DND-41 (cell line): ENCODE data around the gene PADI3.

Experiments used
- ATAC-seq: fragments of 200-7000 bp; cut with Tn5 transposase; 3 replicates; pipeline ENCODE4 v1.9.1; 2021; ENCODE audit warnings: low read depth; ENCODE audit not compliant: insufficient read depth
- DNase-seq: peaks from one replicate; pipeline ENCODE4 v3.0.0-alpha.2; 2020
- H2AFZ ChIP-seq: 2 replicates; pipeline ENCODE4 v1.6.0; 2012; ENCODE audit warnings: low read depth, low read length
- H3K27ac ChIP-seq: 2 replicates; pipeline ENCODE4 v1.5.1; 2012; ENCODE audit warnings: low read length, inconsistent platforms
- H3K27me3 ChIP-seq: fragments of 200-600 bp; sonication (generic); 2 replicates; pipeline ENCODE4 v1.6.0; 2012; ENCODE audit warnings: low read length, mild to moderate bottlenecking, inconsistent platforms; ENCODE audit not compliant: insufficient read depth, poor library complexity
- H3K36me3 ChIP-seq: 2 replicates; pipeline ENCODE4 v1.5.1; 2012; ENCODE audit warnings: low read length, inconsistent platforms; ENCODE audit not compliant: insufficient read depth
- H3K4me1 ChIP-seq: 2 replicates; pipeline ENCODE4 v1.5.1; 2012; ENCODE audit warnings: mild to moderate bottlenecking, low read length; ENCODE audit not compliant: insufficient read depth
- H3K4me2 ChIP-seq: 2 replicates; pipeline ENCODE4 v1.6.0; 2012; ENCODE audit warnings: mild to moderate bottlenecking, moderate library complexity, low read length, inconsistent platforms; ENCODE audit not compliant: insufficient read depth
- H3K4me3 ChIP-seq, 2 experiments: fragments of 200-600 bp in 1 of 2; shearing (Covaris generic) in 1 of 2; 2 replicates each; pipeline ENCODE4 v1.5.1; 2012 to 2016; ENCODE audit warnings: inconsistent platforms in 2 of 2, low read length in 2 of 2, mild to moderate bottlenecking in 2 of 2, low read depth in 1 of 2, moderate library complexity in 1 of 2
- H3K79me2 ChIP-seq: 2 replicates; pipeline ENCODE4 v1.6.0; 2012; ENCODE audit warnings: low read length, inconsistent platforms; ENCODE audit not compliant: insufficient read depth
- H3K9ac ChIP-seq: 2 replicates; pipeline ENCODE4 v1.6.0; 2012; ENCODE audit warnings: low read depth, mild to moderate bottlenecking, inconsistent platforms, low read length, moderate library complexity
- H3K9me3 ChIP-seq: 2 replicates; pipeline ENCODE4 v1.5.1; 2012; ENCODE audit warnings: low read length, moderate library complexity, mild to moderate bottlenecking, inconsistent platforms; ENCODE audit not compliant: insufficient read depth, severe bottlenecking
- H4K20me1 ChIP-seq: 2 replicates; pipeline ENCODE4 v1.6.0; 2012; ENCODE audit warnings: low read length; ENCODE audit not compliant: insufficient read depth
- EZH2 ChIP-seq: IDR thresholded peaks from 3 replicates; pipeline ENCODE4 v1.6.1; 2012; ENCODE audit warnings: borderline replicate concordance, low read depth, mild to moderate bottlenecking, moderate library complexity, low read length, inconsistent platforms; ENCODE audit not compliant: severe bottlenecking
- TF ChIP-seq, protein P1 (sequence below): IDR thresholded peaks from 2 replicates; pipeline ENCODE4 v1.5.1; 2012; ENCODE audit warnings: borderline replicate concordance, low read length, moderate library complexity, mild to moderate bottlenecking; ENCODE audit not compliant: poor library complexity, severe bottlenecking; ENCODE audit errors: extremely low read depth

Gene PADI3

DNA sequence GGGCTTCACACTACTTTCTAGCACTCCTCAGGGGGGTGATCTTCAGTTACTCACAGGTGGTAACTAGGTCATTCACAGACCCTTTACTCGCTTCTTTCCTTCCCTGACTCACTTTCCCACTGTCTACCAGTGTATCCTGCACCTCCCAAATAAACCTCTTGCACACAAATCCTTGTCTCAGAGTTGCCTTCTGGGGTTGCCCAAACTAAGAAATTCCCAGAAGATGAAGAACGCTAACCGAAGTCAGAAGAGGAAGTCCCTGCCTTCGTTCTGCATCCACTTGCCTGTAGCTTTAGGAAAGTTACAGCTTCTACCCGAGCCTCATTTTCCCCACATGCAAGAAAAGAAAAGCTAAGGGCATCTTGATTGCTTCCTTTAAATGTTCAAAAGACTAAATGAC lies 47.2 kb downstream of the PADI3 start:
- TF ChIP-seq, protein P1, sequence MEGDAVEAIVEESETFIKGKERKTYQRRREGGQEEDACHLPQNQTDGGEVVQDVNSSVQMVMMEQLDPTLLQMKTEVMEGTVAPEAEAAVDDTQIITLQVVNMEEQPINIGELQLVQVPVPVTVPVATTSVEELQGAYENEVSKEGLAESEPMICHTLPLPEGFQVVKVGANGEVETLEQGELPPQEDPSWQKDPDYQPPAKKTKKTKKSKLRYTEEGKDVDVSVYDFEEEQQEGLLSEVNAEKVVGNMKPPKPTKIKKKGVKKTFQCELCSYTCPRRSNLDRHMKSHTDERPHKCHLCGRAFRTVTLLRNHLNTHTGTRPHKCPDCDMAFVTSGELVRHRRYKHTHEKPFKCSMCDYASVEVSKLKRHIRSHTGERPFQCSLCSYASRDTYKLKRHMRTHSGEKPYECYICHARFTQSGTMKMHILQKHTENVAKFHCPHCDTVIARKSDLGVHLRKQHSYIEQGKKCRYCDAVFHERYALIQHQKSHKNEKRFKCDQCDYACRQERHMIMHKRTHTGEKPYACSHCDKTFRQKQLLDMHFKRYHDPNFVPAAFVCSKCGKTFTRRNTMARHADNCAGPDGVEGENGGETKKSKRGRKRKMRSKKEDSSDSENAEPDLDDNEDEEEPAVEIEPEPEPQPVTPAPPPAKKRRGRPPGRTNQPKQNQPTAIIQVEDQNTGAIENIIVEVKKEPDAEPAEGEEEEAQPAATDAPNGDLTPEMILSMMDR, result no peak
- TF ChIP-seq EZH2, result no peak
- Histone ChIP-seq H3K9me3 (peaks cover 5% of the 10 kb centered on the region), H3K36me3 (no peaks in the 10 kb centered on the region), H3K4me2 (no peak overlapping the region), H3K4me3 (no peak overlapping the region), H3K9ac (no peak overlapping the region), H3K4me1 (no peaks in the 10 kb centered on the region), H3K27ac (no peak overlapping the region), H3K27me3 (no peaks in the 10 kb centered on the region), H4K20me1 (no peaks in the 10 kb centered on the region), H3K79me2 (no peaks in the 10 kb centered on the region), H2AFZ (no peak overlapping the region)
- ATAC-seq, result no peak
- DNase-seq, result no peak

DNA sequence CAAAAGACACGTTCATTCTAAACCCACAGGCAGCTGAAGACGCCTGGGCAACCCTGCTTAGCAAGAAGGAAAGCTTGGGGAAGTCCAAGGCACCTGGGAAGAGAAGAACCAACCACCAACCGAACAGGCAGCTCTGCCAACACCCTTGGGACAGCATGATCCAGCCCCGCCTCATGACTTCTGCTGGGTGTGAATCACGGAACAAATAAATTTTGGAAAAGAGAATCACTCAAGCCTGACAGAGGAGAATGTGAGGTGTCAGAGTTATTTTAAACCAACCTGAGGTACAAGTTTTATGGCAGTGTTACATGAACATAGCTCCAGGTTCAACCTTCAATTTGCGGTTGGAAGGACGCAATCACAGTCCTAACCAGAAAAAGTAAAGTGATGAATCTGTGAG lies 49.1 kb downstream of the PADI3 start:
- Histone ChIP-seq H3K9ac (no peak overlapping the region), H3K36me3 (no peaks in the 10 kb centered on the region), H4K20me1 (no peaks in the 10 kb centered on the region), H3K79me2 (no peaks in the 10 kb centered on the region), H3K9me3 (peaks cover 10% of the 10 kb centered on the region), H3K27me3 (no peaks in the 10 kb centered on the region), H3K4me1 (no peaks in the 10 kb centered on the region), H2AFZ (no peak overlapping the region), H3K4me2 (no peak overlapping the region), H3K27ac (no peak overlapping the region), H3K4me3 (no peak overlapping the region)
- DNase-seq (no peak), ATAC-seq (no peak)
- TF ChIP-seq, protein P1, result no peak
- no peak for TF ChIP-seq EZH2

DNA sequence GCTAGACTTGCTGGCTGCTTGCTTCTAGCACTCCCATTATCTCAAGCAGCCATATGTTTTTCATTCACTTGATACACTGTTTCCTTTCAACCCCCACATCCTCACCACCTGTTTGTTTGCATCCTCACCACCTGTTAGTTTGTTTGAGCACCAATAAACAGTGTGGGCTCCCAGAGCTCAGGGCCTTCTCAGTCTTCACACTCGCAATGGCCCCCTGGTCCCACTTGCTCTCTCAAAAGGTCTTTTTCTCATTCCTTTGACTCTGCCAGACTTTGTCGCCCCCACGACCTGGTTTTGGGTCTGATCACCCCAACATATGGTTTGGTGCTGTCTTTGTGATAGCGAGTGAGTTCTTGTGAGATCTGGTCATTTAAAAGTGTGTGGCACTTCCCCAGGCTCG lies 52.9 kb downstream of the PADI3 start:
- ATAC-seq (no peak), DNase-seq (peak; percentile 8)
- Histone ChIP-seq H3K27ac (no peak overlapping the region), H4K20me1 (no peaks in the 10 kb centered on the region), H2AFZ (no peak overlapping the region), H3K27me3 (no peaks in the 10 kb centered on the region), H3K4me2 (no peak overlapping the region), H3K4me3 (no peak overlapping the region), H3K9me3 (peaks cover 10% of the 10 kb centered on the region), H3K4me1 (no peaks in the 10 kb centered on the region), H3K9ac (no peak overlapping the region), H3K36me3 (no peaks in the 10 kb centered on the region), H3K79me2 (no peaks in the 10 kb centered on the region)
- no peak for TF ChIP-seq EZH2
- TF ChIP-seq, protein P1, result no peak

DNA sequence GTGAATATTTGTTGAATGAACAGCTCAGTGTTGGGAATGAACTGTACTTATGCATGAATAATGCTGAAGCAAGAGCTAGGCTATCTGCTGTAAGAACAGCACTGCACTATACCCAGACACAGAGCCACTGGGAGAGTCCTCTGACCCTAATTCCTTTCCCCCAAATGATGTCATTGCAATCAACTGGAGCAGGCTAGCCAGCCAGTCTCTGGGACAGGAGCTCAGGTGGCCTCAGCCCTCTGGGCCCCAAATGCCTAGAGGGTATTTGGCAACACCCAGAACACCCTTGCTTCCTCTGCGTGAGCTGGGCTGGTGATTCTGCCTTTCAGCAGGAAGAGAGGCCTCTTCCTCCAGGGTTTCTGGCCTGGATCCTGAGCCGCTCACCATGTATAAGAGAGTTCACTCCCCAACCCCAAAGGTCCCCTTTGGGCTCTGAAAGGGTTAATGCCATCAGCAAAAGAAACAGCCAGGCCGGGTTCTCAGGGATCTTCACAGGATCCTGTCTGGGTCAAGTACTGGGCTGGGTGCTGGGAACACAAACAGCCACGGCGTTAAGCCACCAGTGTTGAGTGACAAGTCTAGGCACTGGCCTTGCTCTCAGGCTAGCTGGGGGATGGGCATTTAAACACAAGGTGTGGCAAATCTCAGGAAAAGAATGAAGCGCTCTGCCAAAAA lies 55.4 kb downstream of the PADI3 start:
- Histone ChIP-seq H3K36me3 (no peaks in the 10 kb centered on the region), H4K20me1 (no peaks in the 10 kb centered on the region), H3K4me2 (no peak overlapping the region), H3K27me3 (peaks cover 4% of the 10 kb centered on the region), H3K9ac (no peak overlapping the region), H3K79me2 (no peaks in the 10 kb centered on the region), H3K9me3 (peaks cover 10% of the 10 kb centered on the region), H3K4me1 (no peaks in the 10 kb centered on the region), H2AFZ (no peak overlapping the region), H3K27ac (no peak overlapping the region), H3K4me3 (no peak overlapping the region)
- TF ChIP-seq, protein P1, result no peak
- TF ChIP-seq EZH2, result no peak
- DNase-seq (no peak), ATAC-seq (no peak)
